Measurements from ENCODE around the gene PLIN5.

PLIN5 gene

GRCh38 chr19:4534836-4535658, at the start of gene PLIN5:
Gene PLIN5 (minus strand): TSS chr19:4535224. CDS start chr19:4534074, 1,150 bp downstream.
- DNase-seq (ENCODE audit: extremely low read depth in 1 of 2, low read depth in 1 of 2): peak; percentile 30 to 44

- DNase-seq (ENCODE audit: extremely low read depth in 1 of 2, low read depth in 1 of 2): no peak
Measured at GRCh38 chr19:4583961-4584669, 49.1 kb upstream of the PLIN5 start.

GRCh38 chr19:4582980-4583842, 48.2 kb upstream of the PLIN5 start:
- DNase-seq (ENCODE audit: extremely low read depth in 1 of 2, low read depth in 1 of 2): no peak

GRCh38 chr19:4581666-4582553, 46.9 kb upstream of the PLIN5 start:
- DNase-seq (ENCODE audit: extremely low read depth in 1 of 2, low read depth in 1 of 2): no peak

GRCh38 chr19:4580961-4581665, 46.1 kb upstream of the PLIN5 start:
- no peak for DNase-seq (ENCODE audit: extremely low read depth in 1 of 2, low read depth in 1 of 2)

- DNase-seq (ENCODE audit: extremely low read depth in 1 of 2, low read depth in 1 of 2): no peak
Measured at GRCh38 chr19:4580021-4580901, 45.2 kb upstream of the PLIN5 start.

- no peak for DNase-seq (ENCODE audit: extremely low read depth in 1 of 2, low read depth in 1 of 2)
Measured at GRCh38 chr19:4579389-4579788, 44.4 kb upstream of the PLIN5 start.

- no peak for DNase-seq (ENCODE audit: extremely low read depth in 1 of 2, low read depth in 1 of 2)
Measured at GRCh38 chr19:4578552-4579248, 43.7 kb upstream of the PLIN5 start.

GRCh38 chr19:4577020-4577782, 42.2 kb upstream of the PLIN5 start:
- DNase-seq (ENCODE audit: extremely low read depth in 1 of 2, low read depth in 1 of 2): no peak

- peak in 1 of 2 donors; percentile 52 for DNase-seq (ENCODE audit: extremely low read depth in 1 of 2, low read depth in 1 of 2)
Measured at GRCh38 chr19:4576016-4576933, 41.3 kb upstream of the PLIN5 start.

GRCh38 chr19:4575267-4576015, 40.4 kb upstream of the PLIN5 start:
- no peak for DNase-seq (ENCODE audit: extremely low read depth in 1 of 2, low read depth in 1 of 2)

- no peak for DNase-seq (ENCODE audit: extremely low read depth in 1 of 2, low read depth in 1 of 2)
Measured at GRCh38 chr19:4573682-4574081, 38.7 kb upstream of the PLIN5 start.

GRCh38 chr19:4571305-4571917, 36.4 kb upstream of the PLIN5 start:
- DNase-seq (ENCODE audit: extremely low read depth in 1 of 2, low read depth in 1 of 2): no peak

GRCh38 chr19:4570916-4571304, 35.9 kb upstream of the PLIN5 start:
- no peak for DNase-seq (ENCODE audit: extremely low read depth in 1 of 2, low read depth in 1 of 2)

GRCh38 chr19:4570402-4570801, 35.4 kb upstream of the PLIN5 start:
- no peak for DNase-seq (ENCODE audit: extremely low read depth in 1 of 2, low read depth in 1 of 2)
